RWPE1 (cell line): ENCODE measurements around the gene SNAI3.
A peak's percentile ranks its signal among the peaks of the same experiment; 100 is the strongest.

Source experiments
- CTCF ChIA-PET: fragments of 350-600 bp; sonication (Branson Sonifier 250); formaldehyde crosslinking; extraction: SDS; loops from one replicate; lab custom pipeline; 2021; lab: Yijun Ruan, JAX
- POLR2A ChIA-PET: fragments of 400-600 bp; formaldehyde crosslinking; extraction: SDS; loops from one replicate; lab custom pipeline; 2020; ENCODE audit warnings: antibody characterized with exemption; ENCODE audit not compliant: low non-redundant PET; lab: Yijun Ruan, JAX
- DNase-seq: peaks from one replicate; pipeline ENCODE4 v3.0.0; 2012; ENCODE audit warnings: low spot score
- H3K27ac ChIP-seq: fragments of 450-650 bp; 2 replicates; pipeline ENCODE4 v1.5.1; 2017
- TF ChIP-seq, protein P1 (sequence below): fragments of 450-650 bp; conservative IDR thresholded peaks from 2 replicates; pipeline ENCODE4 v1.5.1; 2017; ENCODE audit warnings: low read depth, mild to moderate bottlenecking

Gene SNAI3

DNA sequence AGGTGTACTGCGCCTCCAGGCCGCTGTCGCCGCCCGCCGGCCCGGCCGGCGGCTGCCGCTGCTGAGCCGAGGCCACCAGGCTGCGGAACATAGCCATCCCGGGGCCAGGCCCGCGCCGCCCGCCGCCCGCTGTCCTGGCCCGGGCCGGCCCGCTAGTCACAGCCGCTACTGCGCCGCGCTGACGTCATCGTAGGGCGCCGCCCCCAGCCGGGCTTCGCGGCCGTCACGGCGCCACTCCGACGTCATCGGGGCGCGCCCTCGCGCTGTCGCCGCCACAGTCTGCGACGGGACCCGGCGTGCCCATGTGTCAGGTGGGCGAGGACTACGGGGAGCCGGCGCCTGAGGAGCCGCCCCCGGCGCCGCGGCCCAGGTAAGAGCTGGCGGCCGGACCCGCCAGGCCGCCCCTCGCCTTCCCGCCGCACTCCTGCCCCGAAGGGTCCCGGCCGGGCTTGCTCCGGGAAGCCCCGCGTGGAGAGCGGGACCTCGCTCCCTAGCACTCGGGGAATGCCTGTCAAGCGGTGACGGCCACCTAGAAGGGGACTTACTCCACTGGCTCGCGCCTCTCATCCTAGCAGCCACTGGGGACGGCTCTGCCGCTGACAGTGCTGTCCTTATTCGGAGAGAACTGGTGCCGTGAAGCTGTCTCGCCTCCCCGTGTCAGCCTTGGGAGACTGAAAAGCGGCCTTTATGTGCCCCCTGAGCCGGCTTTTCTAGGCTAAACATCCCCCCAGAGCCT lies 20.1 kb upstream of the SNAI3 start, which contains the start of the genes CTU2 and RNF166:
Gene CTU2 (plus strand): TSS at position 275 of the 736 bp plus-strand sequence. CDS start 28 bp downstream, at position 303.
Gene RNF166 (minus strand): TSS at position 180 of the 736 bp plus-strand sequence. CDS start 83 bp downstream, at position 97.
- peak within 1 kb of the TSS; percentile 67 for H3K27ac ChIP-seq
- DNase-seq = peak; percentile 92
- ChIA-PET POLR2A (no interaction called here), CTCF (interaction anchor here (1.1 kb wide), 1 partner anchor 31 kb away, joined by 3 read pairs; no protein-coding TSS in a partner anchor)
- TF ChIP-seq, protein P1, sequence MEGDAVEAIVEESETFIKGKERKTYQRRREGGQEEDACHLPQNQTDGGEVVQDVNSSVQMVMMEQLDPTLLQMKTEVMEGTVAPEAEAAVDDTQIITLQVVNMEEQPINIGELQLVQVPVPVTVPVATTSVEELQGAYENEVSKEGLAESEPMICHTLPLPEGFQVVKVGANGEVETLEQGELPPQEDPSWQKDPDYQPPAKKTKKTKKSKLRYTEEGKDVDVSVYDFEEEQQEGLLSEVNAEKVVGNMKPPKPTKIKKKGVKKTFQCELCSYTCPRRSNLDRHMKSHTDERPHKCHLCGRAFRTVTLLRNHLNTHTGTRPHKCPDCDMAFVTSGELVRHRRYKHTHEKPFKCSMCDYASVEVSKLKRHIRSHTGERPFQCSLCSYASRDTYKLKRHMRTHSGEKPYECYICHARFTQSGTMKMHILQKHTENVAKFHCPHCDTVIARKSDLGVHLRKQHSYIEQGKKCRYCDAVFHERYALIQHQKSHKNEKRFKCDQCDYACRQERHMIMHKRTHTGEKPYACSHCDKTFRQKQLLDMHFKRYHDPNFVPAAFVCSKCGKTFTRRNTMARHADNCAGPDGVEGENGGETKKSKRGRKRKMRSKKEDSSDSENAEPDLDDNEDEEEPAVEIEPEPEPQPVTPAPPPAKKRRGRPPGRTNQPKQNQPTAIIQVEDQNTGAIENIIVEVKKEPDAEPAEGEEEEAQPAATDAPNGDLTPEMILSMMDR = no peak

DNA sequence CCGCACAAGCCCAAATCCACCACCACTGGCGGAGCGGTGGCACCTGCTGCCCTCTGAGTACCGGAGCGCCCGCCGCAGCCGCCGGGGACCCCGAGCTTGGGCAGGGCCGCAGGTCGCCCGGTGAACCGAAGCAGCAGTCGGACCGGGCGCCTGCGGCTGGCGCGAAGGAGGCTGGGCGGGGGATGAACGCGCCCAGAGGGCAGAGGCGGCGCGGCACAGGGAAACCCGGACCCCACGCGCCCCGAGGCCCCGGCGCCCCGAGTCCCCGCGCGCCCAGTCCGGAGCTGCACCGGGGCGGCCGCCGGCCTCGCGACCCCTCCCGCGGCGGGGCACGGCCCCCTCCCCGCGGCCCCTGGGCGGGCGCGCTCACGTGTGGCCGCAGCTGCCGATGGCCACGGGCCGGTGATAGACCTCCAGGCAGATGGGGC lies 19.5 kb upstream of the SNAI3 start:
- CTCF ChIA-PET = interaction anchor here (1.1 kb wide), 1 partner anchor 31 kb away, joined by 3 read pairs; no protein-coding TSS in a partner anchor
- DNase-seq = no peak
- H3K27ac ChIP-seq = peak overlapping the region; percentile 67
- TF ChIP-seq, protein P1 = no peak
- POLR2A ChIA-PET = no interaction called here

DNA sequence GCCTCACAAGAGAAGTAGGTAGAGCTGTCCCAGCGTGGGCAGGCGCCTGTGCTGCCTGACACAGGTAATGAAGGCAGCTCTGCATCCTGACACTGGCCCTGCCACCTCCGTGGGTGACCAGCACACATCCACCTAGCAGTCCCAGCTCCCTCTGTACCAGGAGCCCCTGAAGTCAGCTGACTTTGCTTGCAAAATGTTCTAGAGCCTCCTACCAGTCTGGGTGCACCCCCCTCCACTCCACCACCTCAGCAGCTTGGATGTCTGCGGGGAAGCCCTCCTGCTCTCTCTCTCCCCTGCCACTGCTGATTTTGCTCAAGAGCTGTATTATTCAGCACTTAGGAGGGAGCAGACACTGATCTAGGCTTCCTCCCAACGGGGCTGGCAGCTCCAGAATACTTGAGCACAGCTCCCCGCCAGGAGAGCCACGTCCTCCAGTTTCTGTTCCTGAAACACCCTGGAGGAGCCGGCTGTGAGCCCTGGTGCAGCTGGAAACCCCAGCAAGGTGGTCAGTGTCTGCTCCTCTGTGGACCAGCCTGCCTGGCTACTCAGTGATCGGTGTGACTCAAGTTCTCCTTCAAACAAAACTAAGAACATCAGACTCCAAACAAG lies 18.9 kb upstream of the SNAI3 start:
- peak overlapping the region; percentile 67 for H3K27ac ChIP-seq
- no peak for DNase-seq
- TF ChIP-seq, protein P1 = no peak
- POLR2A ChIA-PET = no interaction called here
- CTCF ChIA-PET = interaction anchor here (0.6 kb wide), 1 partner anchor 33 kb away, joined by 5 read pairs; no protein-coding TSS in a partner anchor

DNA sequence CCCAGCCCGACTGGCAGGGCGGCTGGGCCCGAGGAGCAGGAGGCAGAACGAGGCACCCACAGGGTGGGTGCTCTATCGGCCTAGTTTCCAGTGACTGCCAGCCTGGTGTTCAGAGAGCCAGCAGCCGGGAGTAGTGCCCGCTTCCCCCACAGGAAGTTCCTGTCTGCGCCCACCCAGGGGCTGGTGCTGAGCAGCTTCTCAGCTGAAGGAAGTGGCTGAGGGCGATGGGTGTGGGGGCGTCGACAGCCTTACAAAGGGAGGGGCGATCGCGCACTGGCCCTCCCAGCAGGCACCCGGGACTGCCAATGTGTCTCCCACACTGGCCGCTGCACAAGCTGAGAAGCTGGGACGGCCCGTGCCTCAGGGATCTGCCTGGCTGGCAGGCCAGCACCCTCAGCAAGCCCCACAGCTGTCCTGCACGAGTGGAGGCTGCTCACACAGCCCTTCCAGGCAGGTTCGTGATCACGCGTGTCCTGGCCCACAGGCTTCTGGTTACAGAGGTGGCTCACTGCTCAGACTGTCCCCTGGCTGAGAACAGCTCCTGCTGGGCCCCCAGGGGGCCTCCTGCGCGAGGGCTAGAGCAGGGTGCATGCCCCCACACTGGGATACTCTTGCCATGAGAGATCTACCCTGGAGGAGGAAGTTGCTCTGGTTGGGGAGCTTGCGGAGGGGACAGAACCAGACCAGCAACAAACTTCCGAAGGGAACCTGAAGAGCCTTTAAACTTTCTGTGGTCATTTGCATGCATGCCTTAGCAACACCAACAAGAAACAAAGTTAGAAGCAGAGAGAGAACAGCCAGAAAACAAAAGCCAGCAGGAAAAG lies 17.4 kb upstream of the SNAI3 start:
- ChIA-PET POLR2A (interaction anchor here (0.6 kb wide), 1 partner anchor 29 kb away, joined by 3 read pairs; no protein-coding TSS in a partner anchor), CTCF (no interaction called here)
- peak overlapping the region; percentile 15; the same call in 1 of the 2 replicates for H3K27ac ChIP-seq
- TF ChIP-seq, protein P1 = no peak
- DNase-seq = no peak

DNA sequence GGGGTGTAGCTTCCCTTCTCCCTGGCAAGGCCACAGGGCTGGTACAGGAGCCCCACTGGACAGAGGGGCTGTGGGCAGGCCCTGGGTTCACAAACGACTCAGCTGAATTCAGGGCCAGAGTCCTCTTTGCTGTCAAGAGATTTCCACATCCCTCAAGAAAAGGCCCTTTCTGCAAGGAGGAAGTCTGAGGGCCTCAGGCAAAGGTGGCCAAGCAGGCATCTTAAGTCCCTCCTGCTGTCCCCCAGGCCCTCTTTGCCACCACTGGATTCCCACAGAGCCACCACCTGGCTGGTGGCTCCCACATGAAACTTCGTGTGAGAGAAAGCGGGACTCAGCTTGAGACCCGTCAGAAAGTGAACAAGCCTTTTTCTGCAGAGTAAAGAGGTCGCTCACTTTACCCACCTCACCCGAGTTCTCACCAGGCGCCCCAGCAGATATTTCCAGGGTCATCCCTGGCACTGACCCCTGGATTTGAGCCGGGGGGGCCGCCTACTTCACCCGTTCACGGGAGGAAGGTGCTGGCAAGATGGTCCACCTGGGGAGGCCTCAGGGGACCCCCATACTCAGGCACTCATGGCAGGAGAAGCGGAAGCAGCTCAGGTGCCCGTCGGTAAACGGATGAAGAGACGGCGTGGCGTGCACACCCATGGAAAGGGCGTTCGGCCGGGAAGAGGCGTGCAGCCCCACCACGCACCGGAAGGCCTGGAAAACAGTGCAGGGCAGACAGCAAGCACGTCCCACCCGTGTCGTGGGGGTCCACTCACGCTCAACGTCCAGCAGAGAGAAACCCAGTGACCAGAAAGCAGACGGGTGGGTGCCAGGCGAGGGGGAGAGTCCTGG lies 16.3 kb upstream of the SNAI3 start:
- TF ChIP-seq, protein P1 = no peak
- H3K27ac ChIP-seq = peak overlapping the region; percentile 15
- CTCF ChIA-PET = interaction anchor here (1.1 kb wide), 1 partner anchor 22 kb away, joined by 4 read pairs; no protein-coding TSS in a partner anchor

More for the DNA sequence above, 16.3 kb upstream of the SNAI3 start:
- no peak for DNase-seq
- POLR2A ChIA-PET = no interaction called here
